ENCODE measurements around the gene RUNX2.

RUNX2 gene

GRCh38 chr6:45586216-45587171 lies 258.4 kb downstream of the RUNX2 start:
- Histone ChIP-seq H3K4me1 (ENCODE audit: control insufficient read depth in 5 of 5, insufficient read depth in 5 of 5, low read length in 5 of 5) (no peaks in the 10 kb centered on the region), H3K9me3 (ENCODE audit: control insufficient read depth in 5 of 5, low read length in 5 of 5) (peaks cover 0 to 6% (median 0%) of the 10 kb centered on the region in 5 donors), H3K4me3 (ENCODE audit: low read depth in 1 of 5, low read length in 5 of 5) (no peak overlapping the region), H3K9ac (ENCODE audit: low read length in 5 of 5) (no peak overlapping the region), H3K27ac (ENCODE audit: low read depth, low read length) (no peak overlapping the region), H3K27me3 (ENCODE audit: control insufficient read depth in 5 of 5, insufficient read depth in 4 of 5, low read length in 5 of 5) (no peaks in the 10 kb centered on the region), H3K36me3 (ENCODE audit: control insufficient read depth in 5 of 5, insufficient read depth in 5 of 5, low read length in 5 of 5) (no peaks in the 10 kb centered on the region)

- no peak overlapping the region for H3K4me3 ChIP-seq (ENCODE audit: low read depth in 1 of 5, low read length in 5 of 5)
- H3K27me3 ChIP-seq (ENCODE audit: control insufficient read depth in 5 of 5, insufficient read depth in 4 of 5, low read length in 5 of 5), result no peaks in the 10 kb centered on the region
- H3K9ac ChIP-seq (ENCODE audit: low read length in 5 of 5), result no peak overlapping the region
- H3K4me1 ChIP-seq (ENCODE audit: control insufficient read depth in 5 of 5, insufficient read depth in 5 of 5, low read length in 5 of 5), result no peaks in the 10 kb centered on the region
- peaks cover 0 to 3% (median 0%) of the 10 kb centered on the region in 5 donors for H3K9me3 ChIP-seq (ENCODE audit: control insufficient read depth in 5 of 5, low read length in 5 of 5)
- no peak overlapping the region for H3K27ac ChIP-seq (ENCODE audit: low read depth, low read length)
- H3K36me3 ChIP-seq (ENCODE audit: control insufficient read depth in 5 of 5, insufficient read depth in 5 of 5, low read length in 5 of 5), result no peaks in the 10 kb centered on the region
Observed at GRCh38 chr6:45587229-45588060, 259.3 kb downstream of the RUNX2 start.

- no peaks in the 10 kb centered on the region for H3K9me3 ChIP-seq (ENCODE audit: control insufficient read depth in 5 of 5, low read length in 5 of 5)
- H3K4me3 ChIP-seq (ENCODE audit: low read depth in 1 of 5, low read length in 5 of 5), result no peak overlapping the region
- H3K27me3 ChIP-seq (ENCODE audit: control insufficient read depth in 5 of 5, insufficient read depth in 4 of 5, low read length in 5 of 5), result peaks cover 0 to 2% (median 0%) of the 10 kb centered on the region in 5 donors
- H3K9ac ChIP-seq (ENCODE audit: low read length in 5 of 5), result no peak overlapping the region
- H3K36me3 ChIP-seq (ENCODE audit: control insufficient read depth in 5 of 5, insufficient read depth in 5 of 5, low read length in 5 of 5), result no peaks in the 10 kb centered on the region
- no peak overlapping the region for H3K27ac ChIP-seq (ENCODE audit: low read depth, low read length)
- H3K4me1 ChIP-seq (ENCODE audit: control insufficient read depth in 5 of 5, insufficient read depth in 5 of 5, low read length in 5 of 5), result no peaks in the 10 kb centered on the region
Observed at GRCh38 chr6:45589367-45589766, 261.2 kb downstream of the RUNX2 start.

GRCh38 chr6:45590226-45590625 lies 262.1 kb downstream of the RUNX2 start:
- Histone ChIP-seq H3K27ac (ENCODE audit: low read depth, low read length) (no peak overlapping the region), H3K36me3 (ENCODE audit: control insufficient read depth in 5 of 5, insufficient read depth in 5 of 5, low read length in 5 of 5) (no peaks in the 10 kb centered on the region), H3K9ac (ENCODE audit: low read length in 5 of 5) (no peak overlapping the region)

GRCh38 chr6:45590696-45591184 lies 262.6 kb downstream of the RUNX2 start:
- H3K27me3 ChIP-seq (ENCODE audit: control insufficient read depth in 5 of 5, insufficient read depth in 4 of 5, low read length in 5 of 5), result peaks cover 0 to 2% (median 0%) of the 10 kb centered on the region in 5 donors
- H3K27ac ChIP-seq (ENCODE audit: low read depth, low read length), result no peak overlapping the region
- H3K4me3 ChIP-seq (ENCODE audit: low read depth in 1 of 5, low read length in 5 of 5), result no peak overlapping the region
- no peaks in the 10 kb centered on the region for H3K9me3 ChIP-seq (ENCODE audit: control insufficient read depth in 5 of 5, low read length in 5 of 5)
- no peaks in the 10 kb centered on the region for H3K4me1 ChIP-seq (ENCODE audit: control insufficient read depth in 5 of 5, insufficient read depth in 5 of 5, low read length in 5 of 5)
- no peaks in the 10 kb centered on the region for H3K36me3 ChIP-seq (ENCODE audit: control insufficient read depth in 5 of 5, insufficient read depth in 5 of 5, low read length in 5 of 5)
- no peak overlapping the region for H3K9ac ChIP-seq (ENCODE audit: low read length in 5 of 5)

More at GRCh38 chr6:45590226-45590625, 262.1 kb downstream of the RUNX2 start:
- Histone ChIP-seq H3K4me1 (ENCODE audit: control insufficient read depth in 5 of 5, insufficient read depth in 5 of 5, low read length in 5 of 5) (no peaks in the 10 kb centered on the region), H3K9me3 (ENCODE audit: control insufficient read depth in 5 of 5, low read length in 5 of 5) (no peaks in the 10 kb centered on the region), H3K27me3 (ENCODE audit: control insufficient read depth in 5 of 5, insufficient read depth in 4 of 5, low read length in 5 of 5) (peaks cover 0 to 2% (median 0%) of the 10 kb centered on the region in 5 donors), H3K4me3 (ENCODE audit: low read depth in 1 of 5, low read length in 5 of 5) (no peak overlapping the region)

GRCh38 chr6:45591306-45591705 lies 263.2 kb downstream of the RUNX2 start:
- H3K36me3 ChIP-seq (ENCODE audit: control insufficient read depth in 5 of 5, insufficient read depth in 5 of 5, low read length in 5 of 5), result no peaks in the 10 kb centered on the region
- no peak overlapping the region for H3K4me3 ChIP-seq (ENCODE audit: low read depth in 1 of 5, low read length in 5 of 5)
- peaks cover 0 to 2% (median 0%) of the 10 kb centered on the region in 5 donors for H3K27me3 ChIP-seq (ENCODE audit: control insufficient read depth in 5 of 5, insufficient read depth in 4 of 5, low read length in 5 of 5)
- H3K4me1 ChIP-seq (ENCODE audit: control insufficient read depth in 5 of 5, insufficient read depth in 5 of 5, low read length in 5 of 5), result no peaks in the 10 kb centered on the region
- no peaks in the 10 kb centered on the region for H3K9me3 ChIP-seq (ENCODE audit: control insufficient read depth in 5 of 5, low read length in 5 of 5)
- no peak overlapping the region for H3K27ac ChIP-seq (ENCODE audit: low read depth, low read length)
- H3K9ac ChIP-seq (ENCODE audit: low read length in 5 of 5), result no peak overlapping the region

- Histone ChIP-seq H3K4me3 (ENCODE audit: low read depth in 1 of 5, low read length in 5 of 5) (no peak overlapping the region), H3K9ac (ENCODE audit: low read length in 5 of 5) (no peak overlapping the region), H3K9me3 (ENCODE audit: control insufficient read depth in 5 of 5, low read length in 5 of 5) (no peaks in the 10 kb centered on the region), H3K4me1 (ENCODE audit: control insufficient read depth in 5 of 5, insufficient read depth in 5 of 5, low read length in 5 of 5) (no peaks in the 10 kb centered on the region), H3K36me3 (ENCODE audit: control insufficient read depth in 5 of 5, insufficient read depth in 5 of 5, low read length in 5 of 5) (no peaks in the 10 kb centered on the region), H3K27ac (ENCODE audit: low read depth, low read length) (no peak overlapping the region), H3K27me3 (ENCODE audit: control insufficient read depth in 5 of 5, insufficient read depth in 4 of 5, low read length in 5 of 5) (peaks cover 0 to 2% (median 0%) of the 10 kb centered on the region in 5 donors)
Observed at GRCh38 chr6:45591890-45592289, 263.8 kb downstream of the RUNX2 start.

GRCh38 chr6:45592991-45593390 lies 264.9 kb downstream of the RUNX2 start:
- Histone ChIP-seq H3K27ac (ENCODE audit: low read depth, low read length) (no peak overlapping the region), H3K4me1 (ENCODE audit: control insufficient read depth in 5 of 5, insufficient read depth in 5 of 5, low read length in 5 of 5) (no peaks in the 10 kb centered on the region), H3K27me3 (ENCODE audit: control insufficient read depth in 5 of 5, insufficient read depth in 4 of 5, low read length in 5 of 5) (peaks cover 0 to 2% (median 0%) of the 10 kb centered on the region in 5 donors), H3K36me3 (ENCODE audit: control insufficient read depth in 5 of 5, insufficient read depth in 5 of 5, low read length in 5 of 5) (no peaks in the 10 kb centered on the region), H3K9ac (ENCODE audit: low read length in 5 of 5) (no peak overlapping the region), H3K4me3 (ENCODE audit: low read depth in 1 of 5, low read length in 5 of 5) (no peak overlapping the region), H3K9me3 (ENCODE audit: control insufficient read depth in 5 of 5, low read length in 5 of 5) (no peaks in the 10 kb centered on the region)

GRCh38 chr6:45595010-45595851 lies 267.1 kb downstream of the RUNX2 start:
- Histone ChIP-seq H3K27me3 (ENCODE audit: control insufficient read depth in 5 of 5, insufficient read depth in 4 of 5, low read length in 5 of 5) (peaks cover 0 to 2% (median 0%) of the 10 kb centered on the region in 5 donors), H3K27ac (ENCODE audit: low read depth, low read length) (no peak overlapping the region), H3K4me1 (ENCODE audit: control insufficient read depth in 5 of 5, insufficient read depth in 5 of 5, low read length in 5 of 5) (no peaks in the 10 kb centered on the region)

More at GRCh38 chr6:45595010-45595851, 267.1 kb downstream of the RUNX2 start:
- Histone ChIP-seq H3K36me3 (ENCODE audit: control insufficient read depth in 5 of 5, insufficient read depth in 5 of 5, low read length in 5 of 5) (no peaks in the 10 kb centered on the region), H3K4me3 (ENCODE audit: low read depth in 1 of 5, low read length in 5 of 5) (no peak overlapping the region), H3K9ac (ENCODE audit: low read length in 5 of 5) (no peak overlapping the region), H3K9me3 (ENCODE audit: control insufficient read depth in 5 of 5, low read length in 5 of 5) (peaks cover 2 to 6% (median 4%) of the 10 kb centered on the region in 5 donors)

Measured in subcutaneous abdominal adipose tissue (tissue), 5 donors.